B cell (primary cell): Measurements from ENCODE around the gene RNASE8. TPM values are rescaled to one million over a fixed set of nuclear protein-coding genes. Genes with fewer than 3 reads are reported as not detected.

Experiments used
- ATAC-seq: fragments of 200-7000 bp; cut with Tn5 transposase; one replicate; pipeline ENCODE4 v1.10.0; 2021; ENCODE audit warnings: low read depth, mild to moderate bottlenecking, moderate number of reproducible peaks, moderate library complexity
- CTCF ChIA-PET: fragments of 350-600 bp; sonication (Branson Sonifier 250); formaldehyde crosslinking; loops from one replicate; lab custom pipeline; 2021; ENCODE audit warnings: antibody characterized with exemption, inconsistent platforms; lab: Charles Lee
- POLR2A ChIA-PET: fragments of 350-600 bp; sonication (Branson Sonifier 250); formaldehyde crosslinking; loops from one replicate; lab custom pipeline; 2021; ENCODE audit warnings: antibody characterized with exemption; lab: Charles Lee
- DNase-seq: peaks from one replicate; pipeline ENCODE4 v3.0.0; 2013
- H2AFZ ChIP-seq: 2 replicates; pipeline ENCODE4 v1.6.1; 2012; ENCODE audit warnings: mild to moderate bottlenecking, low read depth, low read length; ENCODE audit not compliant: insufficient read depth, poor library complexity, severe bottlenecking
- H3K27ac ChIP-seq, 2 donors: 1 replicate in 1 of 2; 2 replicates in 1 of 2; pipeline ENCODE4 v1.5.1; 2012 to 2013; ENCODE audit warnings: low read length in 2 of 2, mild to moderate bottlenecking in 2 of 2, moderate library complexity in 1 of 2
- H3K27me3 ChIP-seq, 4 experiments: fragments of 200-600 bp in 1 of 4; sonication (generic) in 1 of 4; replicated peaks in 1 of 4; 1 replicate in 2 of 4; 2 replicates in 2 of 4; pipeline versions ENCODE4 v1.6.1 to v1.7.0; 2013 to 2016; ENCODE audit warnings: low read length in 3 of 4, mild to moderate bottlenecking in 2 of 4, mixed read lengths in 1 of 4, moderate library complexity in 1 of 4; ENCODE audit not compliant: insufficient read depth in 4 of 4, control insufficient read depth in 3 of 4; ENCODE audit errors: control extremely low read depth in 1 of 4
- H3K36me3 ChIP-seq, 2 experiments: replicated peaks in 1 of 2; 1 replicate in 1 of 2; 2 replicates in 1 of 2; pipeline versions ENCODE4 v1.6.1 to v1.7.1; 2013; ENCODE audit warnings: low read length in 1 of 2; ENCODE audit not compliant: insufficient read depth in 2 of 2, control insufficient read depth in 1 of 2; ENCODE audit errors: control extremely low read depth in 1 of 2, extremely low read depth in 1 of 2
- H3K4me1 ChIP-seq, 2 donors: fragments of 200-600 bp in 1 of 2; sonication (generic) in 1 of 2; 1 replicate in 1 of 2; 2 replicates in 1 of 2; pipeline versions ENCODE4 v1.5.1 to v1.6.1; 2013 to 2017; ENCODE audit warnings: low read length in 2 of 2; ENCODE audit not compliant: control insufficient read depth in 2 of 2, insufficient read depth in 2 of 2
- H3K4me2 ChIP-seq: replicated peaks from 2 replicates; pipeline ENCODE3; 2012; ENCODE audit warnings: mild to moderate bottlenecking, low read depth, low read length; ENCODE audit not compliant: poor library complexity, severe bottlenecking
- H3K4me3 ChIP-seq, 5 experiments: fragments of 200-600 bp in 1 of 5; sonication (generic) in 1 of 5; 1 replicate in 3 of 5; 2 replicates in 2 of 5; pipeline versions ENCODE4 v1.5.1 to v1.7.0; 2011 to 2016; ENCODE audit warnings: low read length in 4 of 5, mild to moderate bottlenecking in 4 of 5, low read depth in 2 of 5, control low read depth in 1 of 5, moderate library complexity in 1 of 5; ENCODE audit not compliant: insufficient read depth in 1 of 5; ENCODE audit errors: control extremely low read depth in 1 of 5, extremely low read depth in 1 of 5
- H3K79me2 ChIP-seq: fragments of 200-600 bp; sonication (generic); one replicate; pipeline ENCODE4 v1.6.0; 2016; ENCODE audit warnings: low read length; ENCODE audit not compliant: control insufficient read depth, insufficient read depth
- H3K9ac ChIP-seq: fragments of 200-600 bp; sonication (generic); 2 replicates; pipeline ENCODE4 v1.6.1; 2017; ENCODE audit warnings: mild to moderate bottlenecking, low read length, moderate library complexity
- H3K9me3 ChIP-seq, 3 donors: one replicate each; pipeline versions ENCODE4 v1.6.1 to v1.7.1; 2013; ENCODE audit warnings: low read length in 2 of 3; ENCODE audit not compliant: control insufficient read depth in 2 of 3, insufficient read depth in 1 of 3; ENCODE audit errors: control extremely low read depth in 1 of 3
- H4K20me1 ChIP-seq: 2 replicates; pipeline ENCODE4 v1.6.0; 2012; ENCODE audit warnings: mild to moderate bottlenecking, low read length; ENCODE audit not compliant: insufficient read depth, control insufficient read depth, poor library complexity, severe bottlenecking
- H3K27ac Mint-ChIP-seq: one replicate; pipeline ENCODE4 v1.8.0; 2021; ENCODE audit warnings: mixed read lengths
- H3K27me3 Mint-ChIP-seq: one replicate; pipeline ENCODE4 v1.8.0; 2021; ENCODE audit warnings: mixed read lengths
- H3K4me1 Mint-ChIP-seq: one replicate; pipeline ENCODE4 v1.8.0; 2021; ENCODE audit warnings: mixed read lengths
- H3K4me3 Mint-ChIP-seq: one replicate; pipeline ENCODE4 v1.8.0; 2021; ENCODE audit warnings: mixed read lengths
- H3K9me3 Mint-ChIP-seq: one replicate; pipeline ENCODE4 v1.8.0; 2022; ENCODE audit warnings: mixed read lengths; ENCODE audit not compliant: insufficient read depth
- CTCF ChIP-seq: fragments of 200-600 bp; IDR thresholded peaks from one replicate; pipeline ENCODE4 v1.8.0; 2022; ENCODE audit warnings: antibody characterized with exemption, mild to moderate bottlenecking
- EZH2 ChIP-seq: IDR thresholded peaks from 2 replicates; pipeline ENCODE4 v1.6.1; 2012; ENCODE audit warnings: borderline replicate concordance, low read depth, mild to moderate bottlenecking, moderate library complexity, low read length; ENCODE audit not compliant: insufficient read depth, poor library complexity, severe bottlenecking
- WGBS: methylation state at CpG from one replicate; pipeline ENCODE4 v1.1.5; 2013; ENCODE audit warnings: missing lambda C conversion rate; ENCODE audit not compliant: insufficient coverage; 5-methylcytosine and 5-hydroxymethylcytosine counted together
- intact Hi-C: fragments of 100-400 bp; cut with micrococcal nuclease; formaldehyde crosslinking; loops from one replicate; pipeline ENCODE4 v1.10.0; 2022
- polyA plus RNA-seq: library from polyadenylated mRNA; depleted of rRNA; stranded (reverse); fragments of >200 nt; gene quantifications from 2 replicates; pipeline ENCODE4 v1.2.3, GENCODE V29; 2012
- total RNA-seq, 2 donors: library from RNA; stranded (reverse); fragments of 120-200 nt in 1 of 2; gene quantifications; 1 replicate in 1 of 2; 2 replicates in 1 of 2; pipeline versions ENCODE4 v1.2.3 to v1.2.4, GENCODE V29; 2013 to 2022

RNASE8 gene
- total and polyA plus RNA-seq, 2 donors (not counting 1 experiment from before 2014, with no cell fraction given), result not detected

- peaks cover 28% of the 10 kb centered on the region for H3K27me3 Mint-ChIP-seq
- Histone ChIP-seq H3K9ac (peak overlapping the region; percentile 62), H4K20me1 (no peaks in the 10 kb centered on the region), H3K4me1 (peaks cover 18 to 24% of the 10 kb centered on the region in 2 donors), H2AFZ (peak overlapping the region; percentile 70), H3K79me2 (no peaks in the 10 kb centered on the region), H3K4me2 (peak overlapping the region; percentile 92), H3K9me3 (no peaks in the 10 kb centered on the region), H3K36me3 (no peaks in the 10 kb centered on the region), H3K27me3 (peaks cover 0 to 29% (median 17%) of the 10 kb centered on the region in 4 experiments), H3K27ac (no peak overlapping the region), H3K4me3 (peak overlapping the region; percentile 44 to 61 (median 58))
- H3K4me1 Mint-ChIP-seq, result peaks cover 14% of the 10 kb centered on the region
- TF ChIP-seq EZH2 (no peak), CTCF (no peak)
- DNase-seq (no peak), ATAC-seq (no peak)
- peak overlapping the region; percentile 85 for H3K4me3 Mint-ChIP-seq
- CTCF ChIA-PET, result interaction anchor here (0.6 to 11.8 kb wide), 6 partner anchors 10 to 1226 kb away, joined by 3 to 276 read pairs (median 6); no protein-coding TSS in a partner anchor
- peak overlapping the region; percentile 50 for H3K27ac Mint-ChIP-seq
- intact Hi-C loops, result no loop called here
- WGBS, result 41% methylated on average over 3 of the region's 16 CpGs
- H3K9me3 Mint-ChIP-seq, result no peaks in the 10 kb centered on the region
- POLR2A ChIA-PET, result interaction anchor here (1.8 kb wide), 1 partner anchor 28 kb away, joined by 10 read pairs; no protein-coding TSS in a partner anchor
Measured at GRCh38 chr14:21098892-21099595, 41.4 kb downstream of the RNASE8 start.

DNA sequence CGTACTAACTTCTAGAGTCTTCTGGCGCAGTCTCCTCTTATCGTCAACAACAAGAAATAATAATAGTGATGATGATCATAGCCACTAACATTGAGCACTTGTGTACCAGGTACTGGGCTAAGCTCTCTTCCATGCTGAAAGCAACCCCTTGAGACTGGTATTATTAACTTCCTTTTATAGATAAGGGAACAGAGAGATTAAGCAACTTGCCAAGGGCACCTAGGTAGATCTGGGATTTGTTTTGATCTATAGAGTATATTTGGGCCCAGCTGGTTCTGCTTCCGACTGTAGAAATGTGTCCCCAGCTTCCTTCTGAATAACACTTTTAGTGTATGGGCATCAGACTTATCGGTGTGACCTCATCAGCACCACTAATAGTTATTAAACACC, 42.0 kb downstream of the RNASE8 start:
- H4K20me1 ChIP-seq, result no peaks in the 10 kb centered on the region
- no peak for ATAC-seq
- no peak overlapping the region for H3K4me2 ChIP-seq
- Mint-ChIP-seq H3K27ac (no peak overlapping the region), H3K27me3 (peaks cover 28% of the 10 kb centered on the region), H3K4me1 (peaks cover 16% of the 10 kb centered on the region), H3K4me3 (peak overlapping the region; percentile 38), H3K9me3 (no peaks in the 10 kb centered on the region)
- DNase-seq, result no peak
- H3K79me2 ChIP-seq, result no peaks in the 10 kb centered on the region
- H3K27me3 ChIP-seq, result peaks cover 0 to 29% (median 17%) of the 10 kb centered on the region in 4 experiments
- WGBS, result no CpG with 5 or more reads among the region's 5 CpGs
- no peak overlapping the region for H3K9ac ChIP-seq
- intact Hi-C loops, result no loop called here
- TF ChIP-seq CTCF (no peak), EZH2 (no peak)
- no peak overlapping the region for H3K4me3 ChIP-seq
- ChIA-PET POLR2A (interaction anchor here (0.6 kb wide), 1 partner anchor 85 kb away, joined by 3 read pairs; no protein-coding TSS in a partner anchor), CTCF (interaction anchor here (1.1 to 11.8 kb wide), 3 partner anchors 28 to 85 kb away, joined by 6 to 276 read pairs (median 7); no protein-coding TSS in a partner anchor)
- H3K9me3 ChIP-seq, result no peaks in the 10 kb centered on the region
- H3K36me3 ChIP-seq, result no peaks in the 10 kb centered on the region
- H2AFZ ChIP-seq, result no peak overlapping the region
- peaks cover 19 to 28% of the 10 kb centered on the region in 2 donors for H3K4me1 ChIP-seq
- H3K27ac ChIP-seq, result no peak overlapping the region
